SK-N-SH treated with all-trans-retinoic acid at 6 μM for 48 hours (cell line): Measurements from ENCODE around the gene GAK.

ENCODE experiments used
- CSDC2 ChIP-seq: fragments of 250-450 bp; sonication (Bioruptor Pico); IDR thresholded peaks from 2 replicates; pipeline ENCODE4 v1.5.0; 2020; ENCODE audit warnings: mild to moderate bottlenecking, moderate library complexity
- PATZ1 ChIP-seq: fragments of 250-450 bp; sonication (Bioruptor Pico); IDR thresholded peaks from 2 replicates; pipeline ENCODE4 v1.8.0; 2020; ENCODE audit warnings: mild to moderate bottlenecking, moderate library complexity, borderline replicate concordance
- SNAI2 ChIP-seq: fragments of 250-450 bp; sonication (Bioruptor Pico); IDR thresholded peaks from 2 replicates; pipeline ENCODE4 v1.5.0; 2020; ENCODE audit warnings: mild to moderate bottlenecking, moderate library complexity
- ZFP30 ChIP-seq: fragments of 450-650 bp; formaldehyde crosslinking; IDR thresholded peaks from 2 replicates; pipeline ENCODE4 v1.5.0; 2022; ENCODE audit warnings: mild to moderate bottlenecking, moderate library complexity
- ZNF8 ChIP-seq: fragments of 450-650 bp; formaldehyde crosslinking; IDR thresholded peaks from 2 replicates; pipeline ENCODE4 v1.5.0; 2020; ENCODE audit warnings: mild to moderate bottlenecking, moderate library complexity

GRCh38 chr4:896630-897029, 35.5 kb downstream of the GAK start:
- no peak for TF ChIP-seq PATZ1 (CRISPR knock-in tag)
- TF ChIP-seq CSDC2 (CRISPR knock-in tag) = no peak
- no peak for TF ChIP-seq ZFP30 (CRISPR knock-in tag)
- TF ChIP-seq SNAI2 (CRISPR knock-in tag) = no peak
- TF ChIP-seq ZNF8 (CRISPR knock-in tag) = no peak
